Lung microvascular endothelial cell (primary cell): ENCODE results near the gene WDR18. TPM values are rescaled to one million over a fixed set of nuclear protein-coding genes. Genes with fewer than 3 reads are reported as not detected.

Source experiments
- DNase-seq, 2 donors: peaks; one replicate each; pipeline versions ENCODE4 v3.0.0 to v3.0.0-alpha.2; 2010; ENCODE audit warnings: low read depth in 2 of 2
- total RNA-seq: library from RNA; depleted of rRNA; stranded (reverse); fragments of >200 nt; gene quantifications from 2 replicates; pipeline ENCODE4 v1.2.1, GENCODE V29; 2014

Gene WDR18
- total RNA-seq, 1 donor from 2014 or later: 74.4 TPM

DNA sequence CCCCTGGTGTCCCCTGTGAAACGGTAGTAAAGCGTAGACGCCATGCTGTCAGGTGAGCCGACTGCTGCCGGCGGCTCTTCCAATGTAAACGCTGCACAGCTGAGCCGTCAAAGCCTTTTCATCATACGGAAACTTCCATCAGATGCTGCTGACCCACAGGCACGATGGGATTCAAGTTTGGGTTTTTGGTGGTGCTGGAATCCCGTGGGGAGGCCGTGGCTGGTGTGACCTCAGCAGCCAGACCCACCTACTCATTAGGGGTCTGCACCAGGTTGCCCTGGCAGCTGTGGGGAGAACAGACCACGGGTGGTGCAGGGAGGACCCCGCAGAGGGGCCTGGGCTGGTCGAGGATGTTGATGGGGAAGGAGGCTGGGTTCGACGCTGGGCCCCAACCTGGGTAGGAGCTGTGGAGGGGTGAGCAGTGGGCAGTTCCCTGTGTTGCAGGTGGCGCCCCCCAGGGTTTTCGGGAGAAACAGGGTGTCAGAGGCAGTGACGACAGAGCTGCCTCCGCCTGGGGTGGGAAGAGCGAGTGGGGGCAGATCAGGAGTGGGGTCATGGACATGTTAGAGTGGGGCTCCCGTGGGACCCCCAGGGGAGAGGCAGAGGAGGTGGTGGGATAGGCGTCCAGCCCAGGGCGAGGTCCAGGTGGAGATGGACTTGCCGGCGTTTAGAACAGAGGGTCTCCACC is 22.7 kb downstream of the WDR18 start:
- DNase-seq: no peak

DNA sequence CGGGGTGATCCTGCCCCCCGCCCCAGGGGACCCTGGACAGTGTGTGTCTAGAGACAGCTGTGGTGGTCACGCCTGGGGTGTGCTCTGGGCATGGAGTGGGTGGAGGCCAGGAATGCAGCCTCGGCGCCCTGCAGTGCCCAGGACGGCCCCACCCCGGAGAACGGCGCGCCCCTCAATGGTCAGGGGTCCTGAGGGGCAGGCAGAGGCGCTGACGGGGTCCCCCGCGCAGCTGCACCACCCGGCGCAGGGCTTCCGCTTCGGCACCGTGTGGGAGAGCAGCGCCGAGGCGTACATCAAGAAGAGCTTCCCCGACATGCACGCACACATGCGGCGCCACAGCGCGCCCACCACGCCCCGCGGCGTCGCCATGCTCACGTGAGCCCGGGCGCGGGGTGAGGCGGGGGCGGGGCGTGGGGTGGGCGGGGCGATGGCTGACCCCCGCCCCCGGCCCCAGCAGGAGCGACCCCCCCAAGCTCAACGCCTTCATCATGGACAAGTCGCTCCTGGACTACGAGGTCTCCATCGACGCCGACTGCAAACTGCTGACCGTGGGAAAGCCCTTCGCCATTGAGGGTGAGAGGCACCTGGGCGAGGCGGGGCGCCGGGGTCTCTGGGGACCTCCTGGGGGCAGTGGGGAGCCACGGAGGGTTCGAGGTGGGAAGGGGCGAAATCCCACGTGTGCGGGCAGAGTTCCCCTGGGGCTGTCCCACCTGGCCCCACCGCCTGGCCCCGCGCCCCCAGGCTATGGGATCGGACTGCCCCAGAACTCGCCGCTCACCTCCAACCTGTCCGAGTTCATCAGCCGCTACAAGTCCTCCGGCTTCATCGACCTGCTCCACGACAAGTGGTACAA is 23.5 kb downstream of the WDR18 start:
- DNase-seq: no peak

DNA sequence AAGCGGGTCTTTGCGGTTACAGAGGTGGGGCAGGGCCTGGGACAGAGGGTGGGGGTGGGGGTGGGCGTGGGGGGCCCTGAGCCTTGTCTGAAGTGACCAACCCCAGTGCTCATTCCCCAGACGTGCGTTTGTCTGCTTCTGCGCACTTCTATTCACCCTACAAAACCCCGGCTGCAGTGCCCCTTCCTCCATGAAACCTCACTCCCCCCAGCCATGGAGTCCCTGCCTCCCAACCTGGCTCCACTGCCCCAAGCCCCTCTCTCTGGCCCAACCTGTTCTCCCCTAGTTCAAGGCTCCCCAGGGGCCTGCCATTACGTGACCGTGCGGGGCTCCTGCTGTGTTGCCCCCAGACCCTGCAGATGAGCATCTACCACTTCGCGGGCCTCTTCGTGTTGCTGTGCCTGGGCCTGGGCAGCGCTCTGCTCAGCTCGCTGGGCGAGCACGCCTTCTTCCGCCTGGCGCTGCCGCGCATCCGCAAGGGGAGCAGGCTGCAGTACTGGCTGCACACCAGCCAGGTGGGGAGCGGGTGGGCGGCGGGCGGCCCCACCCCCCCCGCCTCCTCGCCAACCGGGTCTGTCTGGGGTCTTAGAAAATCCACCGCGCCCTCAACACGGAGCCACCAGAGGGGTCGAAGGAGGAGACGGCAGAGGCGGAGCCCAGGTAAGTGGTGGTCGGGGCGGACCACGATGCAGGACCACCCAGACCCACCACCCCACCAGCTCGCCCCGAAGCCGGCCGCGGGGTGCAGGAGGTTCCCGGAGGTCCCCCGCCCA is 24.3 kb downstream of the WDR18 start:
- no peak for DNase-seq

DNA sequence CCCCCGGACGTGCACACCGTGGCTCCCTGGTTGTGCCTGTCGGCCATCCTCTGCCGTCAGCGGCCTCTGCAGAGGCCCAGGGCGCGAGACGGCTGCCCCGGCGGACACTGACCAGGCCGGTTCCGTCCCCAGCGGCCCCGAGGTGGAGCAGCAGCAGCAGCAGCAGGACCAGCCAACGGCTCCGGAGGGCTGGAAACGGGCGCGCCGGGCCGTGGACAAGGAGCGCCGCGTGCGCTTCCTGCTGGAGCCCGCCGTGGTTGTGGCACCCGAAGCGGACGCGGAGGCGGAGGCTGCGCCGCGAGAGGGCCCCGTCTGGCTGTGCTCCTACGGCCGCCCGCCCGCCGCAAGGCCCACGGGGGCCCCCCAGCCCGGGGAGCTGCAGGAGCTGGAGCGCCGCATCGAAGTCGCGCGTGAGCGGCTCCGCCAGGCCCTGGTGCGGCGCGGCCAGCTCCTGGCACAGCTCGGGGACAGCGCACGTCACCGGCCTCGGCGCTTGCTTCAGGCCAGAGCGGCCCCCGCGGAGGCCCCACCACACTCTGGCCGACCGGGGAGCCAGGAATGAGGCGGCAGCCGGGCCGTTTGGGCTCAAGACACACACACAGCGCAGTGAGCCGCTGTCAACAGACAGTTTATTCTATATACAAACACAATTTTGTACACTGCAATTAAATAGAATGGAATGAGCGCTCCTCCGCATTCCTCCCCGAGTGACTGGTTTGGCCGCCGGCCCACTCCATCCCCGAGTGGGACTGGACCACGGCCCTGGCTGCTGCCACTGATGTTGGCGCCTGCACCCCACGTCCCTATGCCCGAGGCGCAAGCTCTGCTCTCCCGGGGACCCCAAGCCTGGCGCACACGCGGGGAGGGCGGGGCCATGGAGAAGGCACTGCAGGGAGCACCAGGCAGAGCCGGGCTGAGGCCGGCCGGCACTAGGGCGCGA is 25.2 kb downstream of the WDR18 start:
- DNase-seq: no peak

DNA sequence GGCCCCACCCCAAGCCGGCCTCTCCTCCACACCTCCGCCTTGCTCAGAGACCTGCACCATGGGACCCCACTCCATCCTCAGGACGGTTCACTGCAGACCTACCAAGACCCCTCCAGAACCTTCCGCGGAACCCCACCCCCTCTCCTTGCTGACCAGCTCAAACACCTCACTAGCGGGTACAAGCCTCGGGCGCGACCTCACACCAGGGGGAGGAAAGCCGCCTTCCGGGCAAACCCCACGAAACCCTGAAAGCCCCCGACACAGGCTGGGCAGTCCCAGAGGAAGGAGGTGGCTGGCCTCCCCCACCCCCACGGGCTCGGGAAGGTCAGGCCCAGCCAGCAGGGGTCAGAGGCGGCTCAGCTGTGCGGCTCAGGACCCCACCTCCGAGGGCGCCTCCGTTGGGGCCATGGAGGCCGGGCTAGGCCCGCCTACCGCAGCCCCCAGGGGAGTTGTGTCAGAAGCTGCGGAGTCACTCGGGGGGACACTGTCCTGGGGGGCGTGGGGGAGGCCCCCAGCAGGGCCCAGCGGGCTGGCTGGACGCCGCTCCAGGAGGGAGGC is 25.9 kb downstream of the WDR18 start:
- no peak for DNase-seq

DNA sequence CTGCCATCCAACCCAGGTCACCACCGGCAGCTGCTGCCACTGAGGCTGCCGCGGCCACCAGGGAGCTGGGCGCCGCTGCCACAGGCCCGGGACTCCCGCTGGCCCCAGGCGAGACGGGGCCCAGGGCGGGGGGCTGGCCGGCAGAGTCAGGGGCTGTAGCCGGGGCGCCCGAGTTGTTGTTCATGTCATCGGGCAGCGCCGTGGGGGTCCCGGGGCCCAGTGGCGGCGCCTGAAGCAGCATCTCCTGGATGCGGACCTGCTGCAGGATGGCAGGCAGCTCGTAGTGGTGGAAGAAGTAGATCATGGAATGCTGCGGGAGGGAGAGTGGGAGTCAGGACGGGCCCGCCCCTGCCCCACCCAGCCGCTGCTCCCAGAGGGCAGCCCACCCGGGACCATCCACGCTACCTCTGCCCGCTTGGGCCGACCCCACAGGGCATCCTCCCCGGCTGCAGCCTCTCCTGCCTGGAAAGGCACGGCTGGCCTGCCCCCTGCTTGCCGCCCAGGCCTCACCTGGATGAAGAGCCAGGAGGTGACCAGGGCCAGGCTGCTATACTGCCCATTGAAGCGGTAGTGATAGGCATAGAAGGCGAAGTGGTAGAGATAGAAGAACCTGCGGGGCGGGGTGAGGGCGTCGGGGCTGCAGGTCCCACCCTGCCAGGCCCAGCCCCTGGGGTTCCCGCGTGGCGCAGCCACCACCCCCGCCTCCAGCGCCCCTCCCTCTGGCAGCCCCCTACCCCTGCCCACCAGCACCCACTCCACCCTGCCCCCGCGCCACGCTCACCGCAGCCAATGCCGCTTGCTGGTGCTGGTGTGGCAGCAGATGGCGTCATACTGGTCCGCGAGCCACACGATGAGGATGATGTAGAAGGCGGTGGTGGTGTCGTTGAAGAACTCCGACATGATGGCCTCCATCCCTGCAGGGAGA is 26.7 kb downstream of the WDR18 start:
- DNase-seq: no peak

DNA sequence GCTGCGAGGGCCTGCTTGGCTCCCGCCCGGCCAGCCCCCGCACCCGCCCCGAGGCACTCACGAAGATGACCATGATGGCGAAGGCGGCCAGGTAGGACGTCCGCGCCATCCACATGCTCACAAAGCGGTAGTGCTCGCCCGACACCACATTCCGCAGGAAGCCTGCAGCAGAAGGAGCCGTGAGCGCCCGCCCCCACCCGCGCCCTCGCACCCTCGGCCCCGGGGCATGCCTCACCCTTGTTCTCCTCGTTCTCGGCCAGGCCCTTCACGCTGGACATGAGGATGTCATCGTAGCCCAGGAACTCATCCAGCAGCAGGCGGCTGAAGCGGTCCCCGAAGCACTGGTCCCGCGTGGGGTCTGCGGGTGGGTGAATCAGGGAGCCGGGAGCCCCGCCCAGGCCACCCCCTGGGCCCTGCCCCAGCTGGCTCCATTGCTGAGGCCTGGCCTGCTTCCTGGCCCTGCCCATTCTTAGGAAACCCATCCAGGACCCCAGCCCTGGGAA is 27.7 kb downstream of the WDR18 start:
- no peak for DNase-seq

DNA sequence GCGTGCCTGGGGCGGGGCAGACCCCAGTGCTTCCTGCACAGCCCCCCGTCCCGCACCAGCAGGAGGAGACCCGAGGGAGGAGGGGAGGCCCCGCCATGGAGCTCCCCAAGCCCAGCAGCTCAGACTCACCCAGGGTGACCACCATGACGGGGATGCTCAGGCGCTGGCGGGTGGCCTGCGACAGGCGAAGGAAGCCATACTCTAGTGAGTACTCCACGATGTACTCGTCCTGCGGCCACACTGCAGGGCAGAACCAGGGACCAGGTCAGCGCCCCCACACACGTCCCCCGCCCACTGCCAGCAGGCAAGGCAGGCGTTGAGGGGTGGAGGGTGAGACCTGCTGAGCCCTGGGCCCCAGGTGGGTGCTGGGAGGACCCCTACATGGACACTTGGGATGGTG is 28.2 kb downstream of the WDR18 start:
- no peak for DNase-seq

DNA sequence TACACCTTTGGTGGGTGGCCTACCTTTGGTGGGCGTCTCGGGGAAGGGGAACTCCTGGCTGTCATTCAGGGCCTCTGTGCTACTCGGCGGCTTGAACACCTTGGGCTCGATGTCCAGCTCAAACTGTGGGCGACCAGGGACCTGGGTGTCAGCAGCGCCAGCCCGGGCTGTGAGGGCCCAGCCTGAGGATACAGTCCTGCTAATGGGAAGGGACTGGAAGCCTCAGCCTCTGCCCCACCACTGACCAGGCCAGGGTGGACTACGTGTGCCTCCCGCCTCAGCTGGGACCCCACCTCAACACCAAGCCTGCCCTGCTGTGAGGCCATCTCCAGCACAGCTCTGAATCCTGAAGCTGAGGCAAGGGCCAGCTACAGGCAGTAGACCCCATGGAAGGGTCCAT is 29.1 kb downstream of the WDR18 start:
- DNase-seq: no peak

DNA sequence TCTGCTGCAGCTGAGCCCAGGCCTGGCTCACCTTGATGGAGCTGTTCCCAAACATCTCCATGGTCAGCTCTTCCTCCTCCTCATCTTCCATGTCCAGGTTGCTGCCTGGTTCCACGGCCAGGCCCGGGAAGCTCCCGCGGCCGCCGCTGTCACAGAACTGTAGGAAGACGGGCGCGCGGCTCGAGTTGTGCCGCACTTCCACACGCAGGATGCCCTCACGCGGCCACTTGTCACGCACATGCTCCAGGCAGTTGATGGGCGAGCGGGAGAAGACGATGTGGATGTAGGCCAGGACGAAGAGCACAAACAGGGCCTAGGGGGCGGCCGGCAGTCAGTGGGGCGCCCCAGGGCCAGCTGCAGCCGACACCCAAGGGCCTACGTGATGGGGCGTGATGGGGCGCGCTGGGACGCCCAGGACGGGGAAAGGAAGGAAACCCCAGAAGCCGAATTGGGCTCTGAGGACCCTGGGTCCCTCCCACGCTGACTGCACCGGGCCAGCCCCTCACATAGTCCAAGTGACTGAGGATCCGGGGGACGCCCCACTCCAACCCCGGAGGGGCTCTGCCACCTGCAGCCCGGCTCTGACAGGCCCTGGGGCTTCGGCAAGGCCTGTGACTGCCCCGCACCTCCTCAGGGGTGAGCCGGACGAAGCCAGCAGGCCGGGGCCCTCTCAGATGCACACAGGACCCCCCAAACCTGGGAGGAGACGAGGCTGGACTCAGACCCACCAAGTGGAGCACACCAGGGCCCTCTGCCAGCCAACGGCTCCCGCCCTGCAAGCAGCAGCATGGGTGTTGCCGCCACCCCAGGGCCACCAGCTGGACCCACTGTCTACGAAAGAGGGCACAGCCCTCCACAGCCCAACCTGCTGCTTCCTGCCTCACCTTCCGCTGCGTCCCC is 30.3 kb downstream of the WDR18 start:
- no peak for DNase-seq

DNA sequence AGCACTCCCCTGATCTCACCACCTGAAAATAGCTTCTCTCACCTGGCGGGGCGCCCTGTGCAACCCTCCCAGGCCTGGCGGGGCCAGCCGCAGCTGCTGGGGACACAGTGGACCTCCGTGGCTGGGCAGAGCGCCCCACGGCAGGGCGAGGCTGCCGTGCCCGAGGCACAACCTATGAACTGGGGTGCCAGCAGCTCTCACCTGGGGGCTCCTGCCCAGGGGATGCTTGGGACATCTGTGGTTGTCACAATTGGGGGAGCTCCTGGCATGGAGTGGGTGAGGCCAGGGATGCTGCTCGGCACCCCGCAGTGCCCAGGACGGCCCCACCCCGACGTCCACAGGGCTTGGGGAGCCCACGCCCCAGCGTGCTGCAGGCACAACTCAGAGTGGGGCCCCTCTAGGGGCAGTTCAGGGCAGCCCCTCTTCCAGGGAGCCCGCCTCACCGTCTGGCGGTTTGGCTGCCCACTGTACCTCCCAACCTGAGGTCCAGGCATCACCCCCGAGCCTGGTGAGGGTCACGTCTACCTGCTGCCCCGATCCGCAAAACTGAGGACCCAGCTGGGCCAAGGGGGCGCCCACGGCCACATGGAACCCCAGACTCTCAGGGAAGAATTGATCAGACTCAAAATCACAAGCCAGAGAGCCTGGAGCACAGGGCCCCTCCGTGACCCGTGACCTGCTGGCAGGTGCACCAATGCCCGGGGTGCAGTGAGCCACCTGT is 31.1 kb downstream of the WDR18 start:
- DNase-seq: no peak

DNA sequence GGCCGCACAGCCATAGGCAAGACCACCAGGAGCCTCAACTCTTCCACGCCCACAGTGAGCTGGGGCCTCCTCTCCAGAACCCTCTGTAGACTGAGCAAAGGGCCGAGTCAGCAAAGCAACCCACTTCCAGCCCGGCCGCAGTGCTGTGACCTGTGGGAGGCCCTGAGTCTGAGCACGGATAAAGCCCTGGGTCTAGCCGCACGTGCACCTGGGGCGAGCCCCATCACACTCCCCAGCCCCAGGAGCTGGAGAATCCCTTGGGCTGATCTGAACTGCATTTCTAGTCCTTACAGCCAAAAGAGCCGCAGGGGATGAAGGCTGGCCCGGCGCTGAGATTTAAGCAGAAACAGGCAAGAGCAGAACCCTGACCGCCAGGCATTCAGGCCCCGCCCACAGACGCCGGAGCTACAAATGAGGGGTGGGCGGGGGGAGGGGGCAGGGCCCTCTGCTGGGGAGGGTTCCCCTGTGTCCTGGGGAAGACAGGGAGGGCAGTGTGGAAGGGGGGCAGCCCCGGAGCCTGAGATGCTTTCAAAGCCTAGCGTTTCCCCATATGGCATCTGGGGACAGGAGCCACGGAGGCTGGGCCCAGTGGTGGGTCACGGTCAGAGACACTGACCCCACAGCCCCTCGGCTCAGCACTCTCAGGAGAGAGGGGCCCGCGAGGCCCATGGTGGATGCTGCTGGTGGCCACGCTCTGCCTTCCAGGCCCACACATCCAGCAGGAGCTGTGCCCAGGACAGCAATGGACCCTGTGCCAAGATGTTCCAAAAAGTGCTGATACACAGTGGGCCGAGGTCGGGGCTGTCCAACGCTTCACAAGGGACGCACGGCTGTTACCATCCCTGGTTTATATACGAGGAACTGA is 31.9 kb downstream of the WDR18 start:
- DNase-seq: no peak

DNA sequence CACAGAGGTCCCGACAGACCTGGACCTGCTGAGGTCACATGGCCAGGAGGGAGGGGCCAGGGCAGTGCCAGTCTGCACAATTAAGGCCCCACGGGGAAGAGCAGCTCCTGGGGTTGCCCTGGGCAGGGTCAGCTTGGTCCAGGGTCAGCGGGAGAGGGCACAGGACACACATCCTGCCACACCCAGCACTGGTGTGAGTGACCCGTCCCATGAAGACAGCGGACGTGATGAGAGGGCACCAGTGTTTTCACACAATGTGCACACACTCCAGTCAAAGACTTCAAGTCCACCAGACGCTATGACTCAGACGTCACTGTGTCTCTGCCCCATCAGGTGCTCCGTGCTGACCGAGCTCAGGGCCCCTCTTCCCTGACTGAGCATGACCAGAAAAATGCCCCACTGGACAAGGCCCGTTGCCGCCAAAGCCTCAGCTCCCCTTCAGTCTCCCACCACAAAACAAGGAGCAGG is 32.5 kb downstream of the WDR18 start:
- DNase-seq: peak; percentile 51 to 87

DNA sequence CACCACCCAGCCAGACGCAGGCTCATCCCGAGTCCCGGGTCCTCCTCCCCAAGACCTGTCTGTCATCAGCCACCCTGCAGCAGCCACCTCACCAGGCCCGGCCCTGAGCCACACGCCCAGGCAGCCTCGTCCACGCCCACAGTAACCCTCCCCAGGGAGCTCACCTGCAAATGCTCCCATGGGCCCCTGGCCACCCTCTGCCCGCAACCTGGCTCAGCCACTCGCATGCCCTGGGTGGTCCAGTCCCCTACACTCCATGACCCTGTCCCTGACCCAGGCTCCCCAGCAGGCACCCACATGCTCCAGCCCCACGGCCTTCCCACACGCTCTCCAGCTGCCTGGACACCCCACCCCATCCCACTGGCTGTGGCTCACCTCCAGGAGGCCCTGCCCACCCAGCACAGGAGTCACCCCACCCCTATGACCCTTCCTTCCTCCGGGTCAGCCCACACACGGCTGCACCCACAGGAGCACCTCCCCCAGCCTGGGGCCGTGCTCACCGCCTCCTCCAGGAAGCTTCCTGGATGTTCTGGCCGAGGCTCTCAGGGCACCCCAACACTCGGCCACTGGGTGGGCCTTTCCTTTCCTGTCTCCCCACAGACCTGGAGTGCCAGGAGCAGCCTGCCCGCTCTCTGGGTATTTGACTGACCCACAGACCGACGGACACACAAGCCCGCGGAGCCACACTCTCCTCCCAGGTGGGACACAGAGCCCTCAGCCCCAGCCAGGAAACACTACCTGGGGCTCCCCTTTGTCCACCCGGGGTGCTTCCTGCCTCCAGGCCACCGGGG is 33.2 kb downstream of the WDR18 start:
- DNase-seq: peak in 1 of 2 donors; percentile 25

DNA sequence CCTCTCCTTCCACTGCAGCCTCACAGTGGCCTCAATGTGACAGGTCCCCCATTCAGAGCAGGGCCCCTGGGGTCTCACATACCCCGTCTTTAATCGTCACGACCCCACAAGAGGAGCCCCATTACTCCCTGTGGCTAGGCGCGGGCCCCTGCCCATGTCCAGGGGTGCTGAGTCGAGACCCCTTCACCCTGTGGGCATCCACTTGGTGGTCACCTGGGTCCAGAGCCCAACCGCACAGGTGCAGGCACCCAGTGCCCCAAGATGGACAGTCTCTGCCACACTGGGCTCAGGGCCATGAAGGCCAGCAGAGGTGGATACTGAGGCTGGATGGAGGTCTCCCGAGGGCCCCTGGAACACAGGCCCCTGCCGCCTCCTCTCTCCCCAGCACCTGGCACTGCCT is 33.8 kb downstream of the WDR18 start:
- no peak for DNase-seq

DNA sequence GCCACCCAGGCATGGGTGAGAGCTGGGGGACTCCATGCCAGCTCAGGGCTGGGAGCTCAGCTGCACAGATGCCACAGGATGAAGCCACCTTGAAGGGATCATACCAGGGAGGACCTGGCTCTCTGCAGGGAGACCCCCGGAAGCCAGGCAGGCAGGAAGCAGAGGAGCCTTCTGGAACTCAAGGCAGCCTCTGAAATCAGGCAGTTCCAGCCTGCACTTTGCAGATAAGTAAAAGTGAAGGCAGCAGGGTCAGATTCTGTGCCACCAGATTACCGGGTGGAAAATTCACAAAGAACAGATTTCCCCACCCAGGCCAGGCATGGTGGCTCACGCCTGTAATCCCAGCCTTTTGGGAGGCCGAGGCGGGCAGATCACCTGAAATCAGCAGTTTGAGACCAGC is 34.2 kb downstream of the WDR18 start:
- DNase-seq: no peak
